ENCODE results near the gene SARNP.

The SARNP gene

GRCh38 chr12:55726971-55727370 lies 90.6 kb downstream of the SARNP start:
- DNase-seq (ENCODE audit: low read depth in 2 of 2), result no peak

GRCh38 chr12:55725556-55725955 lies 92.0 kb downstream of the SARNP start:
- no peak for DNase-seq (ENCODE audit: low read depth in 2 of 2)

GRCh38 chr12:55724940-55725309 lies 92.6 kb downstream of the SARNP start:
- DNase-seq (ENCODE audit: low read depth in 2 of 2), result no peak

- DNase-seq (ENCODE audit: low read depth in 2 of 2), result no peak
These were observed 93.1 kb downstream of the SARNP start for GRCh38 chr12:55724226-55724939.

- no peak for DNase-seq (ENCODE audit: low read depth in 2 of 2)
These were observed 93.9 kb downstream of the SARNP start for GRCh38 chr12:55723516-55724225.

- DNase-seq (ENCODE audit: low read depth in 2 of 2), result no peak
These were observed 94.6 kb downstream of the SARNP start for GRCh38 chr12:55722948-55723347.

GRCh38 chr12:55721601-55722213 lies 95.8 kb downstream of the SARNP start:
- DNase-seq (ENCODE audit: low read depth in 2 of 2), result no peak

GRCh38 chr12:55720894-55721444 lies 96.6 kb downstream of the SARNP start:
- no peak for DNase-seq (ENCODE audit: low read depth in 2 of 2)

GRCh38 chr12:55720071-55720564 lies 97.4 kb downstream of the SARNP start, which contains the start of gene RDH5:
TSS of gene RDH5 (plus strand) at chr12:55720393. CDS start at chr12:55721185, 792 bp downstream.
- no peak for DNase-seq (ENCODE audit: low read depth in 2 of 2)

GRCh38 chr12:55719371-55719770 lies 98.2 kb downstream of the SARNP start:
- DNase-seq (ENCODE audit: low read depth in 2 of 2), result no peak

- no peak for DNase-seq (ENCODE audit: low read depth in 2 of 2)
These were observed 98.8 kb downstream of the SARNP start for GRCh38 chr12:55718624-55719275.

- DNase-seq (ENCODE audit: low read depth in 2 of 2), result no peak
These were observed 99.5 kb downstream of the SARNP start for GRCh38 chr12:55718015-55718414.

GRCh38 chr12:55717011-55718007 lies 100.2 kb downstream of the SARNP start:
- no peak for DNase-seq (ENCODE audit: low read depth in 2 of 2)

GRCh38 chr12:55716582-55716957 lies 101.0 kb downstream of the SARNP start:
- no peak for DNase-seq (ENCODE audit: low read depth in 2 of 2)

- DNase-seq (ENCODE audit: low read depth in 2 of 2), result peak; percentile 76 to 91
These were observed 101.5 kb downstream of the SARNP start, which contains the start of gene BLOC1S1 for GRCh38 chr12:55715833-55716581. TSS of gene BLOC1S1 (plus strand) at chr12:55716046. CDS start at chr12:55716052, 6 bp downstream.

- DNase-seq (ENCODE audit: low read depth in 2 of 2), result no peak
These were observed 102.3 kb downstream of the SARNP start for GRCh38 chr12:55715169-55715764.

GRCh38 chr12:55713721-55714120 lies 103.8 kb downstream of the SARNP start:
- no peak for DNase-seq (ENCODE audit: low read depth in 2 of 2)

- no peak for DNase-seq (ENCODE audit: low read depth in 2 of 2)
These were observed 104.7 kb downstream of the SARNP start for GRCh38 chr12:55712700-55713415.

Measured in stimulated activated CD4-positive, alpha-beta T cell treated with anti-CD3 and anti-CD28 coated beads, Interleukin-1b, Interleukin-23, amount 100 ng/mL, for 1 hour (primary cell).